ENCODE data around the gene PSMD1.
"Not testable (repeated sequence)": the region's sequence is repeated elsewhere in the genome, so short reads cannot be mapped to it uniquely, and the experiment has no call there.

PSMD1 gene

GRCh38 chr2:231159306-231159705 lies 102.6 kb downstream of the PSMD1 start:
- DNase-seq (ENCODE audit: low spot score), result no peak

- DNase-seq (ENCODE audit: low spot score), result no peak
These were observed 104.0 kb downstream of the PSMD1 start for GRCh38 chr2:231160701-231161100.

- no peak for DNase-seq (ENCODE audit: low spot score)
These were observed 104.7 kb downstream of the PSMD1 start for GRCh38 chr2:231161252-231161839.

- DNase-seq (ENCODE audit: low spot score), result no peak
These were observed 105.2 kb downstream of the PSMD1 start for GRCh38 chr2:231161877-231162329.

GRCh38 chr2:231163011-231163410 lies 106.3 kb downstream of the PSMD1 start:
- no peak for DNase-seq (ENCODE audit: low spot score)

- no peak for DNase-seq (ENCODE audit: low spot score)
These were observed 106.9 kb downstream of the PSMD1 start for GRCh38 chr2:231163414-231164095.

- no peak for DNase-seq (ENCODE audit: low spot score)
These were observed 111.2 kb downstream of the PSMD1 start for GRCh38 chr2:231167745-231168459.

GRCh38 chr2:231168460-231169139 lies 111.9 kb downstream of the PSMD1 start:
- no peak for DNase-seq (ENCODE audit: low spot score)

- DNase-seq (ENCODE audit: low spot score), result no peak
These were observed 112.8 kb downstream of the PSMD1 start for GRCh38 chr2:231169488-231169887.

GRCh38 chr2:231170055-231170454 lies 113.4 kb downstream of the PSMD1 start:
- DNase-seq (ENCODE audit: low spot score), result no peak

GRCh38 chr2:231172025-231172424 lies 115.4 kb downstream of the PSMD1 start:
- DNase-seq (ENCODE audit: low spot score), result no peak

- no peak for DNase-seq (ENCODE audit: low spot score)
These were observed 117.6 kb downstream of the PSMD1 start for GRCh38 chr2:231174211-231174651.

- no peak for DNase-seq (ENCODE audit: low spot score)
These were observed 119.4 kb downstream of the PSMD1 start for GRCh38 chr2:231176066-231176465.

GRCh38 chr2:231177156-231178025 lies 120.7 kb downstream of the PSMD1 start:
- no peak for DNase-seq (ENCODE audit: low spot score)

- not testable (repeated sequence) for DNase-seq (ENCODE audit: low spot score)
These were observed 122.1 kb downstream of the PSMD1 start for GRCh38 chr2:231178805-231179204.

- peak; percentile 66 for DNase-seq (ENCODE audit: low spot score)
These were observed 125.3 kb downstream of the PSMD1 start for GRCh38 chr2:231181860-231182512.

GRCh38 chr2:231182513-231182899 lies 125.8 kb downstream of the PSMD1 start:
- DNase-seq (ENCODE audit: low spot score), result no peak

- no peak for DNase-seq (ENCODE audit: low spot score)
These were observed 127.2 kb downstream of the PSMD1 start for GRCh38 chr2:231183851-231184250.

- DNase-seq (ENCODE audit: low spot score), result no peak
These were observed 127.7 kb downstream of the PSMD1 start for GRCh38 chr2:231184319-231184718.

- DNase-seq (ENCODE audit: low spot score), result no peak
These were observed 128.5 kb downstream of the PSMD1 start for GRCh38 chr2:231185050-231185725.
